NCI-H526 treated with DMSO at 0.1 percent for 48 hours (cell line): Measurements from ENCODE around the gene TBC1D14.

Source experiments
- DNase-seq: peaks from one replicate; lab custom pipeline; 2025; lab: John Stamatoyannopoulos, UW

TBC1D14 gene

DNA sequence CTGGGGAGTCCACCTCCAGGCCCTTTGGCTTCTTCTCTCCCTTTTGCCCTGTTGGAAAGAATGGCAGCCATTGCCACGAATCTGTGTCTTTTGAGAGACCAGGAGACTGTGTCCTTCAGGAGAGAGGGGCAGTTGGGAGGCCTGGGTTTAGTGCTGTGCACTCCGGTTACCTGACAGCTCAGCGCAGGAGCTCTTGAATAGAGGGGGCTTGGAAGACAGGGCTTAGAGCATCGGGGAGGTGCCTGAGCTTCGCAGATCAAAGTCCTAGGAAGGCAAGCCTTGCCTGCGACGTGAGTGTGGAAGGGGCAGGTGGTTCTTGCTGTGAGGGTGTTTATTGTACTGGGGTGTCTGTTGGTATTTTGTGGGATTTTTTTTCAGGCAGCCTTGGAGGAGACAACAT is 91.6 kb downstream of the TBC1D14 start:
- no peak for DNase-seq

DNA sequence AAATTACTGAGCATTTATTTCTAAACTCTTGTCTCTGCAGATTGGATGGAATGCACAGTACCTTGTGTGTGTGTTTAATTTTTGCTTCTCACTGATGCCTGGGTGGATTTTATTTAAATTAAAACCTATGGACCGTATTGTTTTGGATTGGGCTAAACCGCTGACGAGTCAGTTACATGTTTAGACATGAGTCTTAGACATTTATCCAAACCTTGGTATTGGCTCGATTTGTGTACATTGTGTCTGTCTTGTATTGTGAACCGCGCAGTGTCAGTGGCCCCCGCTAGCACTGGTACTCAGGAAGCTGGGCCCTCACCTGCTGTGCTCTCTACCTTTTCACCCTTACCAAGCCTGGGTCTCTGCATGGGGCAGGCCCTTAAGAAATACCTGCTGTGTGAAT is 92.7 kb downstream of the TBC1D14 start:
- DNase-seq, result no peak

DNA sequence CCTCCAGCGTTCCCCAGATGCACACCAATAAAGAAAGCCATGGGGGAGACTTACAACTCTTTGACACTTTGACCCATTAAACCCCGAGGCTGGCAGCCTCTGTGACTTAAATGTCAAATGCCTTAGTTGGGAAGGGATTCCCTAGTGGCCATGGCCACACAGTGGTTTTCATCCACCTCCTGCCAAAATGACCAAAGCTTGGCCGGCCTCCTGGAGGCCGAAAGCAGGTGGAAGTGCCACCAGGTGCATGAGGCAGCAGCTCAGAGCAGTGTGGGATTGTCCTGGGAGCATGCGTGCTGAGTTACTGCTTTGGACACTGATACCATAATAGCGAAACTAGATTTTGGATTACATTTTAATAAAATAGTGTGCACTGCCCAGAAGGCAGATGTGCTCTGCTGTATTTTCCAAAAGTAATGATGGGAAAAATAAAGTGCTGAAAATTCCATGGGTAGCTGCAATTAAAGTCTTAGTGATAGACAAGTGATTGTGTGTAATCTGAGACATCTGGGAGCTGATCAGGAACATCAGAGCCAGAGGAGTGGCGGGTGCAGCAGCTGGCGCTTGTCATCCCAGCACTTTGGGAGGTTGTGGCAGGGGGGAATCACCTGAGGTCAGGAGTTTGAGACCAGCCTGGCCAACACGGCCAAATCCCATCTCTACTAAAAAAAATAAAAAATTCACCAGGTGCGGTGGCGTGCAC is 93.7 kb downstream of the TBC1D14 start:
- no peak for DNase-seq

GRCh38 chr4:7003879-7004240 is 94.2 kb downstream of the TBC1D14 start:
- DNase-seq, result no peak

GRCh38 chr4:7004331-7004730 is 94.7 kb downstream of the TBC1D14 start:
- DNase-seq, result no peak

GRCh38 chr4:7005571-7005970 is 95.9 kb downstream of the TBC1D14 start:
- no peak for DNase-seq

GRCh38 chr4:7006411-7006810 is 96.8 kb downstream of the TBC1D14 start:
- DNase-seq, result no peak

DNA sequence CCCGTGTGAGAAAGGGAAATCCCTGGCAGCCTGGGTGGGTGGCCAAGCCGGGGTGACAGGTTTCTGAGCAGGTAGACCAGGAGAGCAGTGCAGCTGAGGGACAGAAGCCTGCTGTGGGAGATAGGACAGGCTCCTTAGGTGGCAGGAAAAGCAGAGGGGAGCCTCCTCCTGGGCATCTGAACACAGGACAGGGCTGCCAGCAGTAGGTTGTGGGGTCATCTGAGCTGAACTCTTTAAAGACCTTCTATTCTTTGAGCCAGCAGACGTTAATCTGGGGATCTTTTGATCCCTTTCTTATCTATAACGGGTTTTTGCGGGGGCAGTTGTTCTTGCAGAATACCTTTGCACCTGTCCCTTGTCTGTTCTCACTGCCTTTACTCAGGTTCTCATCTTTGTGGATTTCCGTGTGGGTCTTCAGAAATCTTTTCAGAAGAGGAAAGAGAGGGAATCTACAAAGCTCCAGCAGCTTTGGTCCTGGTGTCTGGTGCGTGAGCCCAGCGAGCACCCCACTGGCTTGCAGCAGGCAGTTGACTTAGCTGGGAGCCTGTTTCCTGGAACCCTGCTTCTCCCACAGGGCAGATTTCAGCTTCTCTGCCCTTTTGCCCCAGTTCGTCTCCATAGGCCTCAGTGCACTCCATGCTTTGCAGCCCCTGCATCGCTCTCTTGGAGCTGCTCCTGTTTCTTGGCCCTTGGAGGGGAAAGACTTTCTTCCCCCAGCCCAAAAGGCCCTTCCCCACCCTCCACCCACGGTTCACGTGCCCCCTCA is 97.7 kb downstream of the TBC1D14 start:
- DNase-seq, result no peak

DNA sequence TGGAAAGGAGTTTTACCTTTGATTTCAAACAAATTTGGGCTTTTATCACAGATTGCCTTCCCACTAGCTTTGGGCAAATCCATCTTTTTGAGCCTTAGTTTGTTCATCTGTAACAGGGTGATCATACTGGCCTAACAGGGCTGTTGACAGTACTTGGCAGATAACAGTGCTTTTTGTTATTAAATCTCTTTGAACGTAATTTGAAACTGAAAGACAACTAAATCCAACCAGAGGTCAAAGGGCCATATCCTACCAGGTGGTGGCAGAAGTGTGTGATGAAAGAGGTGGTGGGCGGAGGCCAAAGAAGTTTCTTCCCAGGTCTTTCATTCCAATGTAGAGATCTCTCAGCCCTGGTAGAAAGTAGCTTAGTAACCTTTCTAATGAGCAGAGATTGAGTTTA is 98.3 kb downstream of the TBC1D14 start:
- DNase-seq, result no peak

DNA sequence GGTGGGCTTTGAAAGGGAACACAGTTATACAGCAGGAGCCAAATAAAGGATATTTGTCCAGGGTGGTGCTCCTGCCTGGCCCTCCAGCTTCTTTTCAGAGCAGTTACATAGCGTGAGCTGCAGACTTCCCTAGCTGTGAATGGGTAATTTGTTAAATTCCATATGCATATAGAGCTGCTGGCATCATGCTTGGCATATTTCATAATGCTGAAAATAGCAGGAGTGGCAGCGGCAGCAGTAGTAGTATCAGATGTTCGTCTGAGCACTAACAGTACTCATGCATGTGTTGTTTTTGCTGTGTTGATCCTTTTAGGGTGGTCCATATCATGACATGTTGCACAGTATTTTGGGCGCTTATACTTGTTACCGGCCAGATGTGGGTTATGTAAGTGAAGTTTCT is 99.9 kb downstream of the TBC1D14 start:
- no peak for DNase-seq

DNA sequence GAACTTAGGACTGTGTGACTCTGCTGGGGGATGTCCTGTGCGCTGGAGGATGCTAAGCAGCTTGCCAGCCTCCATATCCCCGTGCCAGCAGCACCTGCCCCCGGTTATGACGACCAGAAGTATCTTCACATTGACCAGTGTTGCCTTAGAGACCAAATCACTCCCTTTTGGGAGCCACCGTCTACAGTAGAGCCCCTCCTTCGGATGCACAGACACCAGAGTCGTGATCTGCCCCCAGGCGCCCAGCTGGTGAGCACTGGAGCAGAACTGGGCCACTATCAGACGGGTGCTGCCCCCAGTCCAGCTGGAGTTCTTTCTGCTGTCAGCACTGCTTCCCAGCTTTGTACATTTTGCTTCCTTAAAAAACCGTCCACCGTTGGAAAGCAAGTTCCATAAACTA is 103.5 kb downstream of the TBC1D14 start:
- DNase-seq, result no peak

GRCh38 chr4:7014815-7015214 is 105.2 kb downstream of the TBC1D14 start:
- no peak for DNase-seq

DNA sequence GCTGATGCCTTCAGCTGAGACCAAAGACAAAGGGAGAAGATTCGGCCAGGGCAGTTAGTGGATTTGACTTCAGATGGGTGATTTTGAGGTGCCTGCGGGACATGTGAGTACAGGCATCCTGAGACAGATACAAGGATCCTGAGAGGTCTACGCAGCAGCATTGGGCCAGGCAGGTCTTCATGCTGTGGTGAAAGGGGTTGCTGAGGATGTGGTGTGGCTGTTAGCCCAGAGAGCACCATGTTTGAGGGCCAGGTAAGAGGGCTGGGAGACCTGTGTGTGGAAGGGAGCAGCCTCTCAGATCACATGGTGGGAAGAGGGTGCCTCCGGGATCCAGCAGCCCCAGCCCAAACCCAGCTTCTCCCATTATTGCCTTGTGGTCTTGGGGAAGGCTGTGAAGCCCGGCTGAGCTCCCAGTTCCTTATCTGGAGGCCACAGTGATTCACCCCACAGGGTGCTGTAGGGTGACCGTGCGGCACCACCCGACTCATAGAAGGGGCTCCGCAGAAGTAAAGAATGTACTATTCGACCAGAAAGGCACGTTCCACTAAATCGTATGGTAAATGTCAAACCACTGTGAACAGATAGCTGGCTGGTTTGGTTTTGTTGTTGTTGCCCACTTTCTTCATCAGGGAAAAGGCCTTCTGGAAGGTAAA is 105.9 kb downstream of the TBC1D14 start:
- DNase-seq, result no peak

DNA sequence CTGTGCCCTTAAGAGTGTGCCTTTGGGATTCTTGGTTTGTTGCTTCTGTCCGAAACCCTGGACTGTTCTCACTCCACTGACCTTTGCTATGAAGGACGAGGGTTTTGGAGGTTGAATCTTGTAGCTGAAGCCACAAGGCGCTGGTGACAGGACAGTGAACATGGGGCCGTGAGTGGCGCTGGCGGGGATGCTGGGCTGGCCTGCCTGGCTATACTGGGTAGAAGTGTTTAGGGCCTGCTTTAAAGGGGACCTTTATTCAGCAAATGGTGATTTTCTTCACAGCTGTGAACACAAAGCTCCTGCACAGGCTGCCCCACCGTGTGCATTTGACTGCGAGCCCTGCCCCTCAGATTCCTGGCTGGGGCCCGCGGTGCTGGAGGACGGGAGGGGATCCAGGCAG is 106.5 kb downstream of the TBC1D14 start:
- DNase-seq, result no peak

- DNase-seq, result no peak
These were observed 106.9 kb downstream of the TBC1D14 start for GRCh38 chr4:7016512-7016911.

- no peak for DNase-seq
These were observed 107.9 kb downstream of the TBC1D14 start for GRCh38 chr4:7017446-7018048.

GRCh38 chr4:7018281-7018680 is 108.7 kb downstream of the TBC1D14 start:
- no peak for DNase-seq

- DNase-seq, result no peak
These were observed 109.7 kb downstream of the TBC1D14 start for GRCh38 chr4:7019367-7019766.

DNA sequence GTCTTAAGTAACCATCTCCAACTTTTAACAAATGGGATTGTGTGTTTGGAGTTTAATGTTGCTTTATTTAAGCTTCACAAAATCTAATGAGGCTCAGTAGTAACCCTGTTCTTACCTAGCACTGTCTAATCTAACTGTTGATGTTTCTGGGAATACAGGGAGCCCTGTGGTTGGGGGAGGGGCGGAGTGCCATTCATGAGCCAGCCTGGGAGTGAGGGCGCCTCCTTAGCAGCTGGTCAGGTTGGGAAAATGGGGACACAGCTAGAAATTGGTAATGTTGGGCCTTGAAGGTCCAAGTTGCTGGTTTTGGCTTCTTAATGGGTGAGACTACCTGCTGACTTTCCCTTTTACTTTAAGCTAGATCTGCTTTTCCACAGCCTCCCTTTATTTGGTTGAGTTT is 110.7 kb downstream of the TBC1D14 start:
- DNase-seq, result no peak

DNA sequence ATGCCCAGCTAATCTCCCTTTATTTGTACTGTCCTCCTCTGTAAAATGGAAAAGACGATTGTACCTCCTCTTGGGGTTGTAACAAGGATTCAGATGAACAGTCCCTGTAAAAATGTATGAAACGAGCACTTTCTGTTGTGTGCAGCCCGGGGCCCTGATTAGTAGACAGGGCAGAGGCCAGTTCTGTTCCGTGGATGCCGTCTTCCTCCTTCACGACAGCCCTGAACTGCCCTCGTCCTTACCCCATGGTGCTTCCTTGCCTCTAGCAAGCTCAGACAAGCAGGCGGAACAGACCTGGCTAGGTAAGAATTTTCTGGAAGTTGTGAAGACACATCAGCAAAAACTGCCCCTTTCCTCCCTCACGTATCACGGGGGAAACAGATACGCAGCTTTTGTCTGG is 111.2 kb downstream of the TBC1D14 start:
- no peak for DNase-seq

DNA sequence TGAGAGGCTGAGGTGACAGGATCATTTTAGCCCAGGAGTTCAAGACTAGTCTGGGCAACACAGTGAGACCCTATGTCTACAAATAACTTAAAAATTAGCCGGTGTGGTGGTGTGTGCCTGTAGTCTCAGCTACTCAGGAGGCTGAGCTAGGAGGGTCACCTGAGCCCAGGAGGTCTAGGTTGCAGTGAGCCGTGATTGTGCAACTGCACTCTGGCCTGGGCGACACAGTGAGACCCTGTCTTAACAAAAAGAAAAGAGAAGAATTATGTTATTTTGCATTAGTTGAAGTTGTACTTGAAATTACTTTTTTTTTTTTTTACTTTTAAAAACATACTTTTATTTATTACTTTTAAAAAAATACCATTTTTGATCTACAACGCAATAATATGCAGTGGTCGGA is 111.7 kb downstream of the TBC1D14 start:
- no peak for DNase-seq

DNA sequence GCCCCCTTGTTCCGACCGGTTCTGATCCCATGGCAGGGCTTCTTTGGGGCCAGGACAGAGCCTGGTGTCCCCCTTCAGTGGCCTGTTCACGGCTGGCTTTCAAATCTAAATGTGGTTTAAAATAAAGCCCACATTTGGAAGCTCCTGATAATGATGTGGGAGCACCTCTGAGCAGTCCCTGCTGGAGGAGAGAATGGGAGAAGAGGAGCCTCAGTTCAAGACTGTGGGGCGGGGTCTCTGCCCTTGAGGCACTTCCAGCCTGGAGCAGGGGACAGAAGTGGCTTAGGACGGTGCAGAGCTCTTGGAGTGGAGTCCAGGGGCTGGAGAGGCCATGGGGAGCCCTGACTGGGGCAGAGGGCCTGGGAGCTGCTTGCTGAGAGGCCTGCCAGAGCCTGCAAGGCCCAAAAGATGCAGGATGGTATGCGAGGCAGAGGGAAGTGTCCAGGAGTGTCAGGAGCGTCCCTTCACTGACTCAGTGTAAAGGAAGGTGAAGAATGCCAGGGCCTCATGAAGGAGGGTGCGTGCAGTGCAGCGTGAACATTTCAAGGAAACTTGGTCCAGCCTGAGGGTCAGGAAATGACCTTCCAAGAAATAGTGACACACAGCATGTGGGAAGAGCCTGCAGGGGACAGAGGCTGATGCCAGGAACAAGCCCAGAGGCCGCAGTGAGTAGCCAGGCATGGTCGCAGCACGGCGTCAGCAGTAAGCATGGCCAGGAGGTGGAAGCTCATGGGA is 112.5 kb downstream of the TBC1D14 start:
- DNase-seq, result no peak
